HG03095 (cell line): ENCODE results near the gene SHMT2.

Experiments used
- ATAC-seq: cut with Tn5 transposase; IDR thresholded peaks from one replicate; pipeline ENCODE4 v1.9.1; 2021; ENCODE audit warnings: moderate library complexity; ENCODE audit not compliant: unreplicated experiment

Gene SHMT2

DNA sequence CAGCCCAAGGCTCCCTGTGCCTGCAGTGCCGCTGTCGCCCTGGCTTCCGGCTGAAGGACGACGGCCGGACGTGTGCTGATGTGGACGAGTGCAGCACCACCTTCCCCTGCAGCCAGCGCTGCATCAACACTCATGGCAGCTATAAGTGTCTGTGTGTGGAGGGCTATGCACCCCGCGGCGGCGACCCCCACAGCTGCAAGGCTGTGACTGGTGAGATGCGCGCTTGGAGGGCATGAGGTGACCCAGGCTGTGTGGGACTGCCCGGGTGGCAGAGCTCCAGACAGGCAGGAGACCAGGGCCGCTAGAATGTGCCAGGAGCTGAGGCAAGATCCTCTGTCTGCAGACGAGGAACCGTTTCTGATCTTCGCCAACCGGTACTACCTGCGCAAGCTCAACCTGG is 32.6 kb upstream of the SHMT2 start:
- ATAC-seq = no peak

- ATAC-seq = no peak
Observed at GRCh38 chr12:57198329-57198728, 31.2 kb upstream of the SHMT2 start.

DNA sequence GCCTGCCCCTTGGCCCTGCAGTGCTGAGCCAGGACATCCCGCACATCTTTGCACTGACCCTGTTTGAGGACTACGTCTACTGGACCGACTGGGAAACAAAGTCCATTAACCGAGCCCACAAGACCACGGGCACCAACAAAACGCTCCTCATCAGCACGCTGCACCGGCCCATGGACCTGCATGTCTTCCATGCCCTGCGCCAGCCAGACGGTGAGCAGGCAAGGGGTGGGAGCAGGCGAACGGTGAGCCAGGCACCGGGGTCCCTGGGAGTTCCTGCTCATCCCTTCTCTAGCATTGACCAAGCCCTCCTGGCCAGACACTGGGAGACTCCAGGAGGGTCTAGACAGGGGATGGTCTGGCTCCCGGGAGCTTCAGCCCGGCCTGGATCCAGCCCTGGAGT is 30.3 kb upstream of the SHMT2 start:
- no peak for ATAC-seq

DNA sequence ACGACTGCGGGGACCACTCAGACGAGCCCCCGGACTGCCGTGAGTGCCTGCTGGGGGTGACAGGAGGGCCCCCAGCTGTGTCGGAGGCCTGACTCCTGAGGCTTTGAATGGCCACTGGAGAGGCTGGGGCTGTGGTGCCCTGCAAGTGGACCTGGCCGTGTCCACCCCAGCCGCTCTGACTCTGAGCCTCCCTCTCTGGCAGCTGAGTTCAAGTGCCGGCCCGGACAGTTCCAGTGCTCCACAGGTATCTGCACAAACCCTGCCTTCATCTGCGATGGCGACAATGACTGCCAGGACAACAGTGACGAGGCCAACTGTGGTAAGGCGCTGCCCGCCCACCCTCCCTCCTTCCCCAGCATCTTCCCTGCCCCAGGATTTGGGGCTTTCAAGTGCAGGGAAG is 29.0 kb upstream of the SHMT2 start:
- ATAC-seq = no peak

- no peak for ATAC-seq
Observed at GRCh38 chr12:57201219-57201618, 28.3 kb upstream of the SHMT2 start.

DNA sequence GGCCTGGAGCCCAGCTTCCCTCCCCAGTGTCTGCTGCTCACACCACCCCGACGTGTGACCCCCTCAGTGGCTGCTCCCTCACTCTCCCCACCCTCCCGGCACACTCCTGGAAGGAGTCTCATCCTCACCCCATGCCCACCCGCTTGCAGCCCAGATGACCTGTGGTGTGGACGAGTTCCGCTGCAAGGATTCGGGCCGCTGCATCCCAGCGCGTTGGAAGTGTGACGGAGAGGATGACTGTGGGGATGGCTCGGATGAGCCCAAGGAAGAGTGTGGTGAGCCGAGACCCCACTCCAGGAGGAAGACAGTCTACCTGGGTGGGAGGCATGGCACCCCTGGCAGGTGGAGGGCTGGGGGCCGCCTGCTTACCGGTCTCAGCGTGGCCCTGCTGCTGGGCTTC is 27.9 kb upstream of the SHMT2 start:
- no peak for ATAC-seq

- no peak for ATAC-seq
Observed at GRCh38 chr12:57202321-57202720, 27.2 kb upstream of the SHMT2 start.

GRCh38 chr12:57203201-57203600 is 26.3 kb upstream of the SHMT2 start:
- ATAC-seq = no peak

DNA sequence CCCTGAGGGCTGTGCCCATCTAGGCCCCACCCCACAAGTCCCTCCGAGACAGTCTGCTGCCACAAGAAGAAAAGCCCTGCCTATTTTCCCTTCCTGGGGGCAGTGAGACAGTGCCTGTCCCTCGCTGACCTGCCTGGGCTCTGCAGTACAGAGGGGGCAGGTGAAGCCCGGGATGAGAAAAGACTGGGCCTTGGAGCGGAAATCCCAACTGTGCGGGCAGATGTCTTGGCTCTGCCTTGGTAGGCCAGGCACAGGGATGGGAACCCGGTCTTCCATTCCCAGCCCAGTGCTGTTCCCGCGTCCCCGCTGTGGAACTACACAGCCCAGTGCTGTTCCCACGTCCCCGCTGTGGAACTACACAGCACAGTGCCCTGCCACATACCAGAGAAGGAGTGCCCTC is 25.7 kb upstream of the SHMT2 start:
- no peak for ATAC-seq

- ATAC-seq = no peak
Observed at GRCh38 chr12:57204454-57204853, 25.1 kb upstream of the SHMT2 start.

DNA sequence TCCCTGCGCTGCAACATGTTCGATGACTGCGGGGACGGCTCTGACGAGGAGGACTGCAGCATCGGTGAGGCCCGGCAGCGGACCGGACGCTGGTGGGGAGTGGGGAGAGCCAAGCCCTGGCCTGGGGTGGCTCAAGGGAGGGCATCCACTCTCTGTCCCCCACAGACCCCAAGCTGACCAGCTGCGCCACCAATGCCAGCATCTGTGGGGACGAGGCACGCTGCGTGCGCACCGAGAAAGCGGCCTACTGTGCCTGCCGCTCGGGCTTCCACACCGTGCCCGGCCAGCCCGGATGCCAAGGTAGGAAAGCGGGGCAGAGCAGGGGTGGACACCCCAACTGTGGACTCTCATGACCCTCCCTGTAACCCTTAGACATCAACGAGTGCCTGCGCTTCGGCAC is 24.3 kb upstream of the SHMT2 start:
- no peak for ATAC-seq

DNA sequence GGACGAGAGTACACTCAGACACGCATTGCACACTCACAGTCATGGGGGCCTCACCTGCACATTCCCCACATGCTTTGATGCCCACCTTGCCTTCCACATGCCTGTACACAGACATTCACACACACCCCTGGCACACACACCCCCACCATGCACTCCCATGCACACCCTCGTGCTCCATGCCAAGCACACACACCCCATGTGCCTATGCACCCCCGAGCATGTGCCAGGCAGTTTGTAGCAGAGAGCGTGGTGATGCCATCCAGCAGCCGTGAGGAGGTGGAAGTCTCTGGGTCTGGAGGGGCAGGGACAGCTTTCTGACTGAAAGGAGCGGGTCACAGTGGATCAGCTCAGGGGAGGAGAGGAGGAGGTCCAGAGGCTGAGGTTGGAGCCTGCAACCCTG is 23.6 kb upstream of the SHMT2 start:
- no peak for ATAC-seq

- no peak for ATAC-seq
Observed at GRCh38 chr12:57207731-57208630, 21.5 kb upstream of the SHMT2 start.

DNA sequence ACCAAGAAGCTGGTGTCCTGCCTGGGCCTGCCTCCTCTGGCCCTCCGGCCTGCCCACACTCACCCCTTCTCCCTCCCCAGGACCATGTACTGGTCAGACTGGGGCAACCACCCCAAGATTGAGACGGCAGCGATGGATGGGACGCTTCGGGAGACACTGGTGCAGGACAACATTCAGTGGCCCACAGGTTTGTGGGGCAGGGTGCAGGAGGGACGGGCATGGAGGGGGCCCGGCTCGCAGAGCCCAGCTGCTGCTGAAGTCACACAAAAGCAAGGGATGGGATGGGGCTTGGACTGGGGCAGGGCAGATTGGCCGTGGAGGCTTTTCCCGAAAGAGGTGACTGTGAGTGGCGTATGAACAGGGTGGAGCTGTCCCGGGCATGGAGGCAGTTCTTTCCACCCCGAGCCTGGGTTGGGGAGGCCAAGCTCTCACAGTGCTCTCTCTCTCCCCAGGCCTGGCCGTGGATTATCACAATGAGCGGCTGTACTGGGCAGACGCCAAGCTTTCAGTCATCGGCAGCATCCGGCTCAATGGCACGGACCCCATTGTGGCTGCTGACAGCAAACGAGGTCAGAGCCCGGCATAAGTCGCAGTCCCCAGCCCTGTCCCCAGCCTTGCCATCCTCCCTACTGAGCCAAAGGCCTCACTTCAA is 20.8 kb upstream of the SHMT2 start:
- no peak for ATAC-seq

- no peak for ATAC-seq
Observed at GRCh38 chr12:57209916-57210315, 19.6 kb upstream of the SHMT2 start.

DNA sequence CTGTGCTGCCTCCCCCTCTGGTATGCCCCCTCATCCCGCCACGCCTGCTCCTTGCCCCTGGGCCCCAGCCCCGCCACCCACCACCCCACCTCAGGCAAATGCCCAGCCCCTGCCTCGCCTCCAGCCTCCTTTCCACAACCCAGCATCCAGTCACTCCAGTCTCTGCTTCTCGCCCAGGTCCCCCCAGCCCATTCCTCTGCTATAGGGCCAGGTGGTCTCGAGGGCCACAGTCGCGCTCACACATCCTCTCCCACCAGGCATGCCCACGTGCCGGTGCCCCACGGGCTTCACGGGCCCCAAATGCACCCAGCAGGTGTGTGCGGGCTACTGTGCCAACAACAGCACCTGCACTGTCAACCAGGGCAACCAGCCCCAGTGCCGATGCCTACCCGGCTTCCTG is 19.1 kb upstream of the SHMT2 start:
- no peak for ATAC-seq

- ATAC-seq = no peak
Observed at GRCh38 chr12:57210926-57211692, 18.4 kb upstream of the SHMT2 start.

- ATAC-seq = no peak
Observed at GRCh38 chr12:57211791-57212700, 17.5 kb upstream of the SHMT2 start.

GRCh38 chr12:57212701-57213057 is 16.8 kb upstream of the SHMT2 start:
- no peak for ATAC-seq

- ATAC-seq = no peak
Observed at GRCh38 chr12:57213058-57213715, 16.3 kb upstream of the SHMT2 start.
